ENCODE data around the gene DTNB.
"Not testable (repeated sequence)": the region's sequence is repeated elsewhere in the genome, so short reads cannot be mapped to it uniquely, and the experiment has no call there.

DTNB gene

DNA sequence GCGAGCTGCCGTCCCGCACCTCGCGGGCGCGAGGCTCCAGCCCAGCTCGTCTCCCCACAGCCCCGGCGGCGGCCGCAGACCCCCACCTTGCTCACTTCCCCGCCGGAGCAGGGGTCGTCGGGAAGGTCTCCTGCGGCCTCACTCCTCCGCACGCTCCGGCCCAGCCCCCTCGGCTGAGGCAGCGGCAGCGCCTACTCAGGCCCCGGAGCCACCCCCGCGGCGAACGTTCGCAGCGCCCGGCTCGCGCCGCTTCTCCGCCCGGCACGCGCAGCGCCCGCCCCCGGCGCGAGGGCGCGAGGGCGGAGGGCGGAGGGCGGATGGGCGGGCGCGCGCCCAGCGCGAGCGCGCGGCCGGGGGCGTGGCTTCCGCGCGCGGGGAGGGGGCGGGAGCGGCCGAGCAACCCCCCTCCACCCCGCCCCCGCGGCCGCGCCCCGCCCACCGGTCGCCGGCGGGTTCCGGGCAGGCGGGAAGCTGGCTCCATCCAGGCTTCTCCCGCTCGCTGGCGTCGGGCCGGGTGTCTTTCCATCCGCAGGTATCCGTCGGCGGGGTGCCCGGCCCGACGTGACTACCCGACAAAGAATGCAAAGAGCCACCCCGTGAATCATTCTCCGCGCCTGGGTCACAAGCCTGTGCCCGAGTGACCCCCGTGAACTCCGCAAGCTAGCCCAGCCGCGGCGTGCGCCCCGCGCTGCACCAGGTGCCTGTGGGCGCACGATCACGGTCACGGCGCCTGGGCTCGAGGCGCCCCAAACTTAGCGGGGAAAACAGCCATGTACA is at the start of gene DTNB:
DTNB (minus strand) TSS at position 278 of the 777 bp plus-strand sequence. CDS start 20,917 bp downstream, outside the sequence.
- DNase-seq, result peak; percentile 82

DNA sequence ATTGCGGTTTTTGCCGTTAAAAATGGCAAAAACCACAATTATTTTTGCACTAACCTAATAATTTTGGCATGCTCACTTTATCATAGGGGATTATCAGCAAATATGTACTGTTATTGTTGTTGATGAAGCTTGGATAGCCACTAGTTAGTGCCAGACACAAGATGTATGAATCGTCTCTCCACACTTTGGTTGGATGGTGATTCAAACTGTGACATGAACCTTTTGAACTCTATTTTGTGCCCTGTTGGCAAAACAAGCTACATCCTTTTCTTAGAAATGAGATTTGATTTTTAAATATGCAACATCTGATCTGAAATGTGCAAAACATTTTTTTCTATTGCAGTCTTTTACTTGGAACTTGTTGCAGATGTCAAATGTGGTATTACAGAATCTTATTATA is 48.8 kb upstream of the DTNB start:
- DNase-seq, result no peak

DNA sequence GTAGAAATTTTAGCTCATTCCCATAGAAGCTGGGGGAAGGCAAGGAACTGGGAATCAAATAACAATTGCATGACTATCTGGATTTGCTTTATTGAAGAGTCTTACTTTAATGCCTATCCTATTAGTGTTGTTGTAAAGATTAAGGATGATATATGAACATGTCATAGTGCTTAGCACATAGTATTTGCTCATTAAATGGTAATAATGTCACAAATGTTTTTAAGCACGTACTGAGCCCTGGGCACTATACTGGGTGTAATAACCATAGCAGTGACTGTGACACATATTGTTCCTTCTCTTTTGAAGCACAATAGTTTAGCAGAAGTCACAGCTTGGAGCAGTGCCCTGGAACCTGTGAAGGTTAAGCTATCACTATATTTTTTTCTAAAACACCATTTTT is 47.2 kb upstream of the DTNB start:
- DNase-seq, result no peak

DNA sequence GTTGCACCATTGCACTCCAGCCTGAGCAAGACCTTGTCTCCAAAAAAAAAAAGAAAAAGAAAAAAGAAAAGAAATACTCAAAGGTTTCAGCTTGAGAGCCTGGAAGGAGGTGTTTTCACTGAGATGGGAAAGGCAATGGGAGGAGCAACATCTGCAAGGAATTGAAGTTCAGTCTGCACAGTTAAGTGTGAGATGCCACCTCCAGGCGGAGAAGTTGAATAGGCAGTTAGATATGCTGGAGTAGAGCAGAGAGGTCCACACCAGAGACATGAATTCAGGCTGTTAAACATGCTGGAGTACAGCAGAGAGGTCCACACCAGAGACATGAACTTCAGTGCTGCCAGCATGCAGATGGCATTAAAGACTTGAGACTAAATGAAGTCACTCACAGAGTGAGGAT is 41.4 kb upstream of the DTNB start:
- no peak for DNase-seq

DNA sequence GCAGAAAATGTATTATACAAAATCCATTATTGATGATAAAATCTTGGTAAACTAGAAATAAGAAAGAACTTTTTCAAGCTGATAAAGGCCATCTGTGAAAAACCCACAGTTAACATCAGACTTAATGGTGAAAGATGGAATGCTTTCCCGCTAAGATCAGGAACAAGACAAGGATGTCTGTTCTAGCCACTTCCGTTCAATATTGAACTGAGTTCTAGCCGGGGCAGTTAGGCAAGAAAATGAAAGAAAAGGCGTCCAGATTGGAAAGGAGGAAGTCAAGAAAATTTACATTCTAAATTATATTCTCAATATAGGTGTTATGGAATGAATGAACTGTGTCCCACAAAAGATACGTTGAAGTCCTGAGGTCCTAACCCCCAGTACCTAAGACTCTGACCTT is 39.1 kb upstream of the DTNB start:
- no peak for DNase-seq

DNA sequence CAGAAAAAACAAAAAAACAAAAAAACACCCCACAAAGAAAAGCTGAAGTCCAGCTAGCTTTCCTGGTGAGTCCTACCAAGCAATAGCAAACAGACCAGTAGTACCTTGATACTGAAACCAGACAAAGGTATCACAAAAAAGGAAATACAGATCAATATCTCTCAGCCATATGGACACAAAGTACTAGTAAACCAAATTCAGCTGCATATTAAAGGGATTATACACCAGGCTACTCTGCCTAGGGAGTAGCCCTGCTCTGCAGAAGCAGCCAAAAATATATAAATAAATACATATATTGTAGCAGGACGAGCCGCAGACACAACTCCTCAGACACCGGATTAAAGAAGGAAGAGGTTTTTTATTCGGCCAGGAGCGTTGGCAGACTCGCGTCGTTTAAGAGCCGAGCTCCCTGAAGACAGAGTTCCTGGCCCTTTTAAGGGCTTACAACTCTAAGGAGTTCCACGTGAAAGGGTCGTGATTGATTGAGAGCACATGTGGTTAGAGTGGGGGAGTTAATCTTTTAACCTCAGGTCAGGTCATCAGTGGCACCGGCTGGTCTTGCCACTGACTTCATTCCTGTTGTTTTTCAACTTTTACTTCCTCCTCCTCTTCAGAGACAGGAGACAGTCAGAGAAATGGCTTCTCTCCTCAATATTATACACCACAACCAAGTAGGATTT is 38.4 kb upstream of the DTNB start:
- DNase-seq, result no peak

DNA sequence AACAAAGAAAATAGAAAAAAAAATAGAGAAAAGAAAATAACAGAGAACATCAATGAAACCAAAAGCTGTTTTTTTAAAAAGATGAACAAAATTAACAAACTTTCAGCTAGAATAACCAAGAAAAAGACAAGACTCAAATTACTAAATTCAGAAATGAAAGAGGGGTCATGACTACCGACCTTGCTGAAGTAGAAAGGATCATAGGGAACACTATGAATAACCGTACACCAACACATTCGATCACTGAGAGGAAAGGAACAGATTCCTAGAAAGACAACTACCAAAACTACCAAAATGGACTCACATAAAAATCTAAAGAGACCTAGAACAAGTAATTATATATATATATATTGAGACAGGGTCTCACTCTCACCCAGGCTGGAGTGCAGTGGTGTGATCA is 37.4 kb upstream of the DTNB start:
- DNase-seq, result no peak

DNA sequence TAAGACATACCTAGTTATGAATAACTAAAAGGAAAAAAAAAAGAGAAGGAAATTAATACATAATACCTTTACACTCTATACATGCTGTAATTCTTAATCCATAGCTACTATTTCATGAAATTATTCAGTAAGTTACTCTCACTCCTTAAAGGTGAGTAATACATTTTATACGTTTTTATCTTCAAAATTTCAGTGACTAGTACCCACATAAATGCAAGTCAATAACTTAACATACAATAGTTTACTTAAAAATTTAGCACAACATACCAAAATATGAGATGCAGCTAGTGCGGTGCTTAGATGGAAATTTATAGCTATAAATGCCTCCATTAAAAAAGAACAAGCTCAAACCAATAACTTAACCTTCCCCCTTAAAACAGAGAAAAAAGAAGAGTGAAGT is 36.0 kb upstream of the DTNB start:
- no peak for DNase-seq

DNA sequence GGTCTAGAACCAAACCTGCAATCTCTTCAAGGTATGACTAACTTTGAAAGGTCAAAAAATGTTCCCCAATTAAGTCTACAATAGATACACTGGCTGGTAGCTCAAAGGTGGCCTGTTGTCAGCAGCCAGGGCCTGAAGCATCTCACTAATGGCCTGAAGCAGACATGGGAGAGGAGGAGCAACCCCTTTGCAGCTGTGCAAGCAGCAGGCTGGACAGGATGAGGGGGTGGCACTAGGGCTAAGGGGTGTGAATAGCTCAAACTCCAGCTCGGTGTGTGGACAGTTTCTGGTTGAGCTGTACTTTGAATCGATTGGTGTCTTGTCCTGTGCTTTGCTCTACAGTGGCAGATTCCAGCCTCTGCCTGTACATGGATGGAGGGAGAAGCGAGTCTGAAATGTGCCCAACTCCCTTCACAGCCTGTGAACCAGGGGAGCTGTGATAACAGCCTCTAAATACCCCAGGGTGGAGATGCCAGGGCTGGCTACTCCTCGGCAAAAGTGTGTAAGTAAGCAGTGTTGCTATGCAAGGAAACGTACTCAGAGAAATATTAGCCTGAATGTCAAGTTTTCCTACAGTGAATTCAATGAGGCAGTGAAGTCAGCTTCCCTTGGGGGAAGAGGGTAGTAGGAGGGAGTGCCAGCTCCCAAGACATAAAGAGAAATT is 34.7 kb upstream of the DTNB start:
- no peak for DNase-seq

DNA sequence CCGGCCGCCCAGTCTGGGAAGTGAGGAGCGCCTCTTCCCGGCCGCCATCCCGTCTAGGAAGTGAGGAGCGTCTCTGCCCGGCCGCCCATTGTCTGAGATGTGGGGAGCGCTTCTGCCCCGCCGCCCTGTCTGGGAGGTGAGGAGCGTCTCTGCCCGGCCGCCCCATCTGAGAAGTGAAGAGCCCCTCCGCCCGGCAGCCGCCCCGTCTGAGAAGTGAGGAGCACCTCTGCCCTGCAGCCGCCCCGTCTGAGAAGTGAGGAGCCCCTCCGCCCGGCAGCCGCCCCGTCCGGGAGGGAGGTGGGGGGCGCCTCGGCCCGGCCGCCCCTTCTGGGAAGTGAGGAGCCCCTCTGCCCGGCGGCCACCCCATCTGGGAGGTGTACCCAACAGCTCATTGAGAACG is 32.2 kb upstream of the DTNB start:
- not testable (repeated sequence) for DNase-seq

DNA sequence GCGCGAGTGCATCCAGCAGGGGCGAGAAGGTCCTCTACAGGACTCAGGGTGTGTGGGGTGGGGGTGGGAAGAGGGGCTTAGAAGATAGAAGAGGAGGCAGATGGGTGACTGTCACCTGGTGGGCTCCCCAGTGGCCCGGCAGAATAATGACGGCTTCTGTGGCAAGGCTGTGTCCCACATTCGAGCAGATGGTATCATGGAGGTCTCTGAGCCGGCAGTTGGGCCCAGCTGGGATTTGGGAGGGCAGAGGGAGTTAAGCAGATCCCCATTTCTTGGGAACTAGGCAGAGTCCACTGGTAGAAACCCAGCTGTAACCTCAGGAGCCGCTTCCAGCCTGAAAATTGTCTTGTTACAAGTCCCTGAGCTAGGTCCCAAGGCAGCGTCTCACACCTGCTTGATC is 28.4 kb upstream of the DTNB start:
- no peak for DNase-seq

DNA sequence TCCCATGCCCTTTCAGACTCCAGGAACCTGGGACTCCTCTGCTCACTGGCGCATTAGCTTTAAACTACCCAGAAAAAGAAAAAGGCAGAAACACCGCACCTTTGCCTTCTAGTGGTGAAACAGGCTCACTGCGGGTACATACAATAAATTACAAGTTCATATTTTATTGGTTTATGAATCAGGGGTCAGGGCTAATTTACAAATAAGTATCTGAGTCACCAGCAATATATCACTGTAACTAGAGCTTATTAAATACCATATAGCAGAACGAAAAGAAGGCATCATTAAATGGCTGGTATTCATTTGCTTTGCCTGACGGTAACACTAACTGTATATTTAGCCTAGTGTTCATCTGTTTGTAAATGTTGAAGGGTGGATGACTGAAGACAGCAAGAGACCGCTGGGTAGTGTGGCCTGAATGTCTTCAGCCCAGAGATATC is 26.9 kb upstream of the DTNB start:
- peak; percentile 22 for DNase-seq

DNA sequence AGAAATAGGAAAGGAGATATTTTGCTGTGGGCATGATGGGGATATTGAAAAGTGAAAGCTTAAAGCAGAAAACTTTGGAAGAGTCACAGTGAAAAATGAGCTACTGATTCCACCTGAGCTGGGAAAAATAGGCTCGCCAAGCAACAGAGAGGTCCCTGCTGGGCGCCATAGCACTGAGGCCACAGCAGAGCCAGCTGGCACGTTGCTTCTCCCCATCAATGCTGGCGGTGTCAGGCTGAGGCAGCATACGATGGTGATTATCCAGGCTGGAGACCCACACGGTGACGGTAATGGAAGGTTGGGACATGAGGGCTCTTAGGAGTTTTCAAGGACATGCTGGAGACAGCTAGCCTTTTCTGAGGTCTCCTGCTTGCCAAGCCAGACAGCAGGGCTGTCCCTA is 25.8 kb upstream of the DTNB start:
- DNase-seq, result no peak

DNA sequence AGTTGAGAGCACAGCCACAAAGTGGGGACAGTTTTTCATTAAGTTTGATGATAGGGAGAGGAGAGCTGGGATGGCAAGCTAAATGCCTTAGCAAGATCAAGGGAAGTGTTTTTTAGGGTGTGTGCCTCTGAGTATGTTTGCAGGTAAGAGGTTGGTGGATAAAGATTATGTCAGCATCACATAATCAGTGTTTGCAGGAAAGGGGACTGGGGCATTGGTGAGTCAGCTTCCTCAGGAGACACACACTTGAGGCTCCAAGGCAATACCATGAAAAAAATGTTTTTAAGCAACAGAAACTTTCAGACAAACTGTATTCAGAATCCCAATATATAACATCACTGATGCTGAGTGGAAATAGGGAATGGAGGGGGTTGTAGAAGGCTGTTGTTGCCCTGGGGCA is 25.4 kb upstream of the DTNB start:
- no peak for DNase-seq

DNA sequence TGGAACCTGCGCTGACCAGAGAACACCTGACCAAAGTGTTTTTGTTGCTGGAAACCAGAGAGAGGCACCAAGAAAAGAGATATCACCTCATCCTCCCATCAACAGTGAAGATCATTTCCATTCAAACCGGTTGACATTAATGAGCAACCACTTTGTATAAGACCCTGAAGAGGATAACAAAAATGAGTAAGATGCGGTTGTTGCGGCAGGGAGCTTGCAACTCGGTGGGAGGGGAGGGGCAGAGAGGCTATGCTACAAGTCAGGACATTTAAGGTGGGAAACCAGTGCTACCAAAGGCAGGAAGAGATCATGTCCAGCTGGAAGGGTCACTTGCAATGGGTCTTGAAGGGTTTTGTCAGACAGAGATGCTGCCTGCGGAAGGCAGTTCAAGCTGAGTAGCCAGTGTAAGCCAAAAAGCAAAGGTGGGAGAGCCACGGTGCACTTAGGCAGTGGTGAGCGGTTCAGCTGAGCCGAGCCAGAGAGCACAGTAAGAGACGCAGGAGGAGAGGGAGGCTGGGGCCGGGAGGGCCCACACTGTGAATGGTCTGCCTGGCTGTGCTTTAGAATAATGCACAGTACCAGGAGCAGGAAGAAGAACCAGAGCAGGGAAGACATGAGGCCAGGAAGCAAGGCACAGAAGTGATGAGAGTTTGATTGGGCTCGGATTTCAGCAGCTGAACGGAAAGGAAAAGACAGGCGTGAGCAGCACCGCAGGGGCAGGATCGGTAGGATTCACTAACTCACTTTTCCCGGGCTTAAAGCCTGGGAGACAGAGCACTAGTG is 24.4 kb upstream of the DTNB start:
- no peak for DNase-seq

DNA sequence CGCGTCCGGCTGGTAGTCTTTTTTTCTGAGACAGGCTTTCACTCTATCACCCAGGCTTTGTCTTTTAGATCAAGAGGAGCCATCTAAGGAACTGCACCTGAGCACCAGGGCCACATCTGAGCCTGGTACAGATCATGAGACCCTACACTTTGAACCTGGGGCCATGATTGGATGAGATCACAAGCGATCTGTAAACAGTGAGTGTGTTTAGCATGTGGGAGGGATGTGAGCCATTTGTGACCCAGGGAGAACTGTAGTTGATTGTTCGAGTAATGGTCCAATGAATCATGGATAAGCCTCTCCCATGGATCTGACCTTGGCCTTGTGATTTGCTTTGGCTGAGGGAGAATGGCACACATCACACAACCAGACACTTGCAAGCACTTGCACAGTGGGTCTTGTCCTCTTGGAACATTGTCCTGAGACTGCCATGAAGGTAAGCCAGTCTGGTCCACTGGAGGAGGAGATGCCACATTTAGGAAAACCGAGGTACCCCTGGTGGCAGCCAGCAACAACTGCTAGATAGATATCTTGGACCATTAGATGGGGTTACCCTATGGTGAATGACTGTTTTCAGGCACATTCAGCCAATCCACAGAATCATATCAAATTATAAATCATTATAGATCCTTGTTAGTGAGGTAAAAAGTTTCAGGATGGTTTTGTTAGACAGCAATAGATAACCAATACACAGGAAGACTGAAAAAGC is 19.5 kb upstream of the DTNB start:
- no peak for DNase-seq

DNA sequence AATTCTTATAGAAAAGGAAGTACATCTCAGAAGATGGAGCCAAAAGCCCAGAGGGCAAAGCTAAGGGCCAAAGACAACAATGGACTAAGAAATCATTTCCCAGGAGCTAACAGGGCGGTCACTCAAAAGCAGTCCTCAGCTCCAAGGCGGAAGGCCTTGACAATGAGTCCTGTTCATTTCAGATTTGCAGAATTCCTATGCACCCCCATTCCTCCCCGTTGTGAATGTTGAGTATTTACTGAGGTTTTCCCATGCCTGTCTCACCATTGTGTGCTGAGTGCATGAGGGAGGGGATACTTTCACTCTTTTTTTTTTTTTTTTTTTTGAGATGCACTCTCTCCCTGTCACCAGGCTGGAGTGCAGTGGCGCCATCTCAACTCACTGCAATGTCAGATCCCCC is 18.8 kb upstream of the DTNB start:
- DNase-seq, result no peak

DNA sequence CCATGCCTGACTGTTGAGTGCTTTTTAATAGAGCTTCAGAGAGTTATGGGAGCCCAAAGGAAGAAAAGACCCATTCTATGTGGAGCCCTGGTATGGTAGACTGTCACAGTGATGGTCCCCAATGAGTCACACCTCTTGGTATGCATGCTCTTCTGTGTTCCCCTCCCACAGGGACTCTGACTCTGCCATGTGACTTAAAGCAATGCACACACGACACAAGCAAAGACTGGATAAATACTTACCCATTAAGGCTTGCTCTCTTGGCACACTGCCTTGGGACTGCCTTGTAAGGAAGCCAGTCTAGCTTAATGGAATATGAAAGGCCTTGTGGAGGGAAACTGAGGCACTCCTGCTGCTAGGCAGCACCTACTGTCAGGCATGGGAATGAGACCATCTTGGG is 16.7 kb upstream of the DTNB start:
- no peak for DNase-seq

DNA sequence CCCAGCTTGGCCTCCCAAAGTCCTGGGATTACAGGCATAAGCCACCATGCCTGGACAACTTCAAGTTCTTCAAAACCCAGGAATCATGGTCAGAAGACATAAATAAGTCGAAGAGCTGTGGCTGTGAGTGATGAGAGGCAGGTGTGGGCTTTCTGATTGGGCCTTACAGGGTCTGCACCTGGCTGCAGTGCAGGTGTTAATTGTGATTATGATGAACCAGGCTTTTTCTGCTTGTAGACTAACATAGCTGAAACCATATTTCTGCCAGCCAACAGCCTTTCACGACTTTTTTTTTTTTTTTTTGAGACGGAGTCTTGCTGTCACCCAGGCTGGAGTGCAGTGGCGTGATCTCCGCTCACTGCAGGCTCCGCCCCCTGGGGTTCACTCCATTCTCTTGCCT is 14.9 kb upstream of the DTNB start:
- DNase-seq, result no peak

DNA sequence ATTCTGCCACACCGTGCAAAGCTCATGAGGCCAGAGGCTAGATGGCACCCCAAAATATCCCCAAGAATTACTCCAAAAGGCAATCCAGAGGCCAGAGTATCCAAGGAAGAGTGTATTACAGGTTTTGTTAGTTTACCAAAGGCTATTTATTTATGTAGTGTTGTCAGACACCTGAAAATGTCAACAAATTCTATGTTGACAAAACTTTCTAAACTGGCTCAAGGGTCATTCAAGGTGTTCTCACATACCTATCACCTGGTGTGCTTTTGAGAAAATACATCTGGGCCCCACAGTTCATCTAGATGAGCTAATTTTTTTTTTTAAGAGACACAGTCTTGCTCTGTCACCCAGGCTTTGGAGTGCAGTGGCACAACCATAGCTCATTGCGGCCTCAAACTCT is 12.4 kb upstream of the DTNB start:
- DNase-seq, result no peak

DNA sequence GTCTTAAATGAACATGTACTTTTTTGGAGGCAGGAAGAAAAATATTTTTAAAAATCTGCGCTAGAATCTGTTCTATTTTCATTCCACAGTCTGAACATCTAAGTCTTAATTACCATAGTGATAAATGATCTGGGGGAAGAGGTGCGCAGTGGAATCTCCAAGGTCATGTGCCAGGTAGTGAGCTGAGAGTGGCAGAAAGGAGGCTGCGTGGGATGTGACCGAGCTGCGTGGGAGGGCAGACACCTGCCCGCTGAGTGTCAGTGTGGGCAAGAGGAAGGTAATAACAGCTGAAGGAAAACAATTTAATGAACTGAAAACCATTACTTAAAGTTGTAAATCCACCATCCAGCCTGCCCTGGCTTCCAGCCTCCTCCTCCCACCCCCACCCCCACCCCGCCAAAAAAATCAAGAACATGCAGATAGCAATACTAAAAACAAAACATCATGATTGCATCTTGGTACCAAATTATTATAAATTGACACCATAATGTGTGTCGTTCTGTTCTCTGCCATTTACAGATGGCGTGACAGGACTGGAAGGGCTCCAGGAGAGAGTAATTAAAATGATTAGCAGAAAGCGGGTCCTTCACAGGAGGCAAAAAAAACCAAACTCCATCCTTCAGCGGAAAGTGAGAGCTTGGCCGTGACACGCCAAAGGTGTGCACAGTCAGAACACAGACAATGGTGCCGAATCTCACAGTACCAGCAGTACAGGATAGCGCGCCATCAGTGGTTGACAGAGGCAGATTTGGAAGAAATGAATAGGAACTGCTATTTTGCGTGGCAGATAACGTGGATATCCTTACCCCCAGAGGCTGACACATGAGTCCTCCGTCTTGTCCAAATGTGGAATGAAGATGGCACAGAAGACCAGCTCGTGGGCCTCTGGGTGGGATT is 11.4 kb upstream of the DTNB start:
- DNase-seq, result no peak

DNA sequence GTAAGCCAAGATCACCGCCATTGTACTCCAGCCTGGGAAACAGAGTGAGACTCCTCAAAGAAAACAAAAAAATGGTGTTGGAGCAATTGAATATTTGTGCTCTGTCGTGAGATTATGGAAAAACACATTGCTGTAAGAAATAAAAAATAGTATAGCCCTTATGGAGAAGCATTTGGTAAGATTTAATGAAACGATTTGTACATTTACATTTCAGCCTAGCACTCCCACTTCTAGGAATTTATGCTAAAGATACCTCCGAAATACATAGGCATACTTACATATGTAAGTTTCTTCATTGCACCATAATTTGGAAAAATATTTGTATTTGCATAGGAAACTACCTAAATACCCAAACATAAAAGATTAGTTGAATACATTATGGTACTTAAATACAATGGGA is 8.7 kb upstream of the DTNB start:
- DNase-seq, result no peak
